Ishikawa (cell line): ENCODE data around the gene RBFOX1.

Experiments
- CEBPB ChIP-seq: IDR thresholded peaks from 2 replicates; pipeline ENCODE4 v1.6.1; 2012
- CREB1 ChIP-seq: IDR thresholded peaks from 2 replicates; pipeline ENCODE4 v1.6.1; 2012; ENCODE audit warnings: low read depth
- EGR1 ChIP-seq: IDR thresholded peaks from 2 replicates; pipeline ENCODE4 v1.6.1; 2012
- EP300 ChIP-seq: IDR thresholded peaks from 2 replicates; pipeline ENCODE4 v1.6.1; 2012; ENCODE audit warnings: borderline replicate concordance
- FOXM1 ChIP-seq: IDR thresholded peaks from 2 replicates; pipeline ENCODE4 v1.6.1; 2012; ENCODE audit warnings: low read depth, borderline replicate concordance
- NFIC ChIP-seq: IDR thresholded peaks from 2 replicates; pipeline ENCODE4 v1.6.1; 2012
- RAD21 ChIP-seq: IDR thresholded peaks from 2 replicates; pipeline ENCODE4 v1.6.1; 2012; ENCODE audit warnings: low read depth
- TAF1 ChIP-seq: IDR thresholded peaks from 2 replicates; pipeline ENCODE4 v1.6.1; 2012; ENCODE audit warnings: low read depth, mild to moderate bottlenecking
- TCF12 ChIP-seq: IDR thresholded peaks from 2 replicates; pipeline ENCODE4 v1.6.1; 2012; ENCODE audit warnings: low read depth
- TEAD4 ChIP-seq: IDR thresholded peaks from 2 replicates; pipeline ENCODE4 v1.6.1; 2012
- USF1 ChIP-seq: IDR thresholded peaks from 2 replicates; pipeline ENCODE4 v1.6.1; 2012
- YY1 ChIP-seq: IDR thresholded peaks from 2 replicates; pipeline ENCODE4 v1.6.1; 2012; ENCODE audit warnings: low read depth
- ZBTB7A ChIP-seq: IDR thresholded peaks from 2 replicates; pipeline ENCODE4 v1.6.1; 2012; ENCODE audit warnings: low read depth
- TF ChIP-seq, protein P1 (sequence below): IDR thresholded peaks from 2 replicates; pipeline ENCODE4 v1.6.1; 2012; ENCODE audit warnings: low read depth, mild to moderate bottlenecking
- TF ChIP-seq, protein P2 (sequence below): IDR thresholded peaks from 2 replicates; pipeline ENCODE4 v1.6.1; 2012

The RBFOX1 gene

DNA sequence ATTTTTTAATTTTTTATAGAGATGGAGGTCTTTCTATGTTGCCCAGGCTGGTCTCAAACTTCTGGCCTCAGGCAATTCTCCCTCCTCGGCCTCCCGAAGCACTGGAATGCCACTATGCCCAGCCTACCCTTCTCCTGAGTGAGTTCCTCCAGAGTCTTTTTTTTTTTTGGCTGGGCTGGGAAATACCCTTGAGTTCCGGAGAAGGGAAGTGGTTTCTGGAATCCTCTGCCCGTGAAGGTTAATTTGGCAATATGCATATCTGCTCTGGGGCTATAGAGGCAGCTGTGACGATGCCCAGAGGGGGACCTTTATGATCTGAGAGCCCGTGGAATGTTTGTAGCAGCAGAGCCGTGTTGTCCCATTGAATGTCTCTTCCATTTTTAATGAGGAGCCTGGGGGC, 217.5 kb downstream of the RBFOX1 start:
- TF ChIP-seq CEBPB: no peak

DNA sequence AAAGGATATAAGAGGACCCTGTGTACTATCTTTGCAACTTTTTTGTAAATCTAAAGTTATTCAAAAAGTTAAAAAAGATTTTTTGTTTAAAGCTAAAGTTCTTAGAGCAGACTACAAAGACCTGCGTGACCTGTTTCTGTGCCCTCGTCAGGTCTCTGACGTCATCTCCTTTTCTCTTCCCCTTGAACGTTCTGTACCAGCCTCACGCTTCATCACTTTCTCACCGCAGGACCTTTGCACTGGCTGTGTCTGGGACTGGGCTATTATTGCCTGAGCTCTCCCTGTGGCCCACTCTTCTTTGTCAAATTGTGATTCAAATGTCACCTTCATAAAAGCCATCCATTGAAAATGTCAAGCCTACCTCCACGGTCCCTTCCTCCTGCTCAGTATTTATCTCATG, 222.8 kb downstream of the RBFOX1 start:
- TF ChIP-seq CEBPB (no peak), NFIC (no peak), CREB1 (no peak), RAD21 (no peak), EP300 (no peak), TEAD4 (no peak), TAF1 (no peak), ZBTB7A (no peak)
- TF ChIP-seq, protein P1, sequence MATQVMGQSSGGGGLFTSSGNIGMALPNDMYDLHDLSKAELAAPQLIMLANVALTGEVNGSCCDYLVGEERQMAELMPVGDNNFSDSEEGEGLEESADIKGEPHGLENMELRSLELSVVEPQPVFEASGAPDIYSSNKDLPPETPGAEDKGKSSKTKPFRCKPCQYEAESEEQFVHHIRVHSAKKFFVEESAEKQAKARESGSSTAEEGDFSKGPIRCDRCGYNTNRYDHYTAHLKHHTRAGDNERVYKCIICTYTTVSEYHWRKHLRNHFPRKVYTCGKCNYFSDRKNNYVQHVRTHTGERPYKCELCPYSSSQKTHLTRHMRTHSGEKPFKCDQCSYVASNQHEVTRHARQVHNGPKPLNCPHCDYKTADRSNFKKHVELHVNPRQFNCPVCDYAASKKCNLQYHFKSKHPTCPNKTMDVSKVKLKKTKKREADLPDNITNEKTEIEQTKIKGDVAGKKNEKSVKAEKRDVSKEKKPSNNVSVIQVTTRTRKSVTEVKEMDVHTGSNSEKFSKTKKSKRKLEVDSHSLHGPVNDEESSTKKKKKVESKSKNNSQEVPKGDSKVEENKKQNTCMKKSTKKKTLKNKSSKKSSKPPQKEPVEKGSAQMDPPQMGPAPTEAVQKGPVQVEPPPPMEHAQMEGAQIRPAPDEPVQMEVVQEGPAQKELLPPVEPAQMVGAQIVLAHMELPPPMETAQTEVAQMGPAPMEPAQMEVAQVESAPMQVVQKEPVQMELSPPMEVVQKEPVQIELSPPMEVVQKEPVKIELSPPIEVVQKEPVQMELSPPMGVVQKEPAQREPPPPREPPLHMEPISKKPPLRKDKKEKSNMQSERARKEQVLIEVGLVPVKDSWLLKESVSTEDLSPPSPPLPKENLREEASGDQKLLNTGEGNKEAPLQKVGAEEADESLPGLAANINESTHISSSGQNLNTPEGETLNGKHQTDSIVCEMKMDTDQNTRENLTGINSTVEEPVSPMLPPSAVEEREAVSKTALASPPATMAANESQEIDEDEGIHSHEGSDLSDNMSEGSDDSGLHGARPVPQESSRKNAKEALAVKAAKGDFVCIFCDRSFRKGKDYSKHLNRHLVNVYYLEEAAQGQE: no peak
- TF ChIP-seq, protein P2, sequence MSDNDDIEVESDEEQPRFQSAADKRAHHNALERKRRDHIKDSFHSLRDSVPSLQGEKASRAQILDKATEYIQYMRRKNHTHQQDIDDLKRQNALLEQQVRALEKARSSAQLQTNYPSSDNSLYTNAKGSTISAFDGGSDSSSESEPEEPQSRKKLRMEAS: no peak

DNA sequence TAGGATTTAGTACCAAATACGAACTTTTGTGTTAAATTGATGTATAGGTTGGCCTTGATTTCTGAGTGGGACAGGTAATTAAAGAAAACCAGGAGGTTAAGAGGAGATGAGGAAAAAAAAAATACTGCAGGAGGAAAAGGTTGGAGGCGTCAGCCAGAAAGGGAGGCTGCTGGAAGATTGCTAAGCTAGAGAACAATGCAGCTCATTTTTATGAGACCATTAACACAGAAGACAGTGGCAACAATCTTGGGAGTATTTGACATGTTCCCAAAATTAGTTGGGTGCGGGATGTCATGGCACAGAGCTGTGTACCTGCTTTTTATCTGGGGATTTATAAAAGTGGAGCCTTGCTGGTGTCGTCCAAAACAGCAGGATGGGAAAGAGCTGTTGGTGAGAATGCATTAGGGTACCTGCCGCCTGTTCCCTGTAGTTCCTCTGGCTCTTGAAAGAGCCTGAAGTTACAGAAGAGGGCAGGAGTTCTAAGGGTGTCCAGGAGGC, 229.3 kb downstream of the RBFOX1 start:
- TF ChIP-seq TCF12: no peak
- no peak for TF ChIP-seq CEBPB
- no peak for TF ChIP-seq TEAD4
- no peak for TF ChIP-seq USF1

DNA sequence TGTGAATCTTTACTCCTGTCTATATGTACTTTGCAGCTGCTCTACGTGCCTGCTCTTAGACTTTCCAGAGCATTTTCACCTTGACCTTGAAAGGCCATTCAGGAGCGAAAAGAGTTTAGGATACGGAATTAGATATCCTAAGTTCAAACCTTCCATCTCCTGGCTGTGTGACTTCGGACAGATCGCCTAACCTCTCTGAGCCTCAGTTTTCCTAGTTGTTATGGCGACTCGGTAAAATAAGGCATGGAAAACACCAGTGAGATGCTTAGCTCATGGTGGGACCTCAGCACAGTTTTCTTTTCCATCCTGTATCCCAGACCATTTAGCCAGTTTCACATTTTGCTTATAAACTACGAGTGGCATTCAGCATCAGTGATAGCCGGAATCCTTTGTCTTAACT, 233.7 kb downstream of the RBFOX1 start:
- no peak for TF ChIP-seq RAD21
- no peak for TF ChIP-seq EGR1
- TF ChIP-seq YY1: no peak
- no peak for TF ChIP-seq EP300
- TF ChIP-seq CEBPB: no peak
- no peak for TF ChIP-seq CREB1
- TF ChIP-seq USF1: no peak
- TF ChIP-seq TCF12: no peak
- TF ChIP-seq ZBTB7A: no peak
- TF ChIP-seq TAF1: no peak
- TF ChIP-seq NFIC: no peak
- TF ChIP-seq FOXM1: no peak
- no peak for TF ChIP-seq TEAD4
- TF ChIP-seq, protein P1: no peak
- TF ChIP-seq, protein P2: no peak

DNA sequence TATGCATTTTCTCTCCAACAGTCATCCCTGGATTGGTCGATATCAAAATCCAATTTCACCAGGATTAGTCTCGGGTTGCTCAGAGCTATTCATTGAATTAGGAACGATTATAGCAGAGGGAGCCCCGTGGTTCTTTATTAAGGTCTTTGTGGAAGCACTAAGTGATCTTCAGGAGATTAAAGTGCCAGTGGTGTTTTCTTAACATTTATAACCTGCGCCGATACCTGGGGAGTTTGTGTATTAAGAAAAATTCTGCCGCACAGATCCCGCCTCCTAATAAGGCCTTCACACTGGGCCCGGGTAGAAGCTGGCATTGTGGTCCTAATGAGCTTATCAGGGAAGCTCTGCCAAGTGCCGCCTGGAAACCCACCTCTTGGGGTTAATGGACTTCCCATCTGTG, 238.7 kb downstream of the RBFOX1 start:
- TF ChIP-seq EGR1: no peak
- TF ChIP-seq TAF1: no peak
- no peak for TF ChIP-seq USF1
- TF ChIP-seq TEAD4: no peak
- TF ChIP-seq RAD21: no peak
- TF ChIP-seq YY1: no peak
- no peak for TF ChIP-seq TCF12
- TF ChIP-seq, protein P1: no peak
- no peak for TF ChIP-seq FOXM1
- TF ChIP-seq, protein P2: no peak
- no peak for TF ChIP-seq ZBTB7A
- no peak for TF ChIP-seq CREB1
- no peak for TF ChIP-seq CEBPB
- no peak for TF ChIP-seq NFIC
- TF ChIP-seq EP300: no peak
